ENCODE measurements around the gene CTRL.
A peak's percentile ranks its signal among the peaks of the same experiment; 100 is the strongest.
"Not testable (repeated sequence)": the region's sequence is repeated elsewhere in the genome, so short reads cannot be mapped to it uniquely, and the experiment has no call there.

CTRL gene

DNA sequence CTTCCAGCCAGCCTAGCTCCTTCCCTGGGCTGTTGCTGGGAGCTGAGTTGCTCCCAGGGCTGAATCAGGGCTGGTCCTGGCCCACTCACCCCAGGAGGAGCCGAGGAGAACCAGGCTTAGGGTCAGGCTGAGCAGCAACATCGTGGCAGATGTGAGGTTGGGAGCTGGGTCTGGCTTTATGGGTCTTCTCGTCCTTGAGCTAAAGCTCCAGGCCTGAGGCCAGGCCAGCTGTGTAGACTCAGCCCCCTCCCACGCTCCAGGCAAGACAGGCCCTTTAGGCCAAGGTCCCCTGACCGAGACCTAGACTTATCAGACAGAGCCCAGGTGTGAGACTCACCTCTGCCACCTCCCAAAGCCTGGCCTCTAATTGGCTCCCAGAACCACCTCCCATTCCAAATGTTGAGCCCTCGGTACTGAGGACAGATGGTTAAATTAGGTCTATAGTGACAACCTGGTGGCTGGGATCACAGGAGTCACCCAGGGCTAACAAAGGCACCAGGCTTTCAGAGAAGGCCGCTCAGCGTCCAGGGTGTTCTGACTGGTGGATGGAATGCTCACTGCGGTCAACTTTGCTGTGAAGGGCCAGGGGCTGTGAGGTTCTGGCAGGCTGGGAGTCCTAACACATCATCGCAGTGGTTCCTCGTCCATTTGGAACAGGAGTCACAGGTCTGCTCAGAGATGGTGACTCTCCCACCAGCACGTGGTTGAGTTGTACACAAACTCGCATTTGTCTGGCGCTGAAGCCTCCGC is at the start of gene CTRL:
TSS of gene CTRL (minus strand) at position 151 of the 750 bp plus-strand sequence. CDS start at position 141, 10 bp downstream.
- no peak for DNase-seq

DNA sequence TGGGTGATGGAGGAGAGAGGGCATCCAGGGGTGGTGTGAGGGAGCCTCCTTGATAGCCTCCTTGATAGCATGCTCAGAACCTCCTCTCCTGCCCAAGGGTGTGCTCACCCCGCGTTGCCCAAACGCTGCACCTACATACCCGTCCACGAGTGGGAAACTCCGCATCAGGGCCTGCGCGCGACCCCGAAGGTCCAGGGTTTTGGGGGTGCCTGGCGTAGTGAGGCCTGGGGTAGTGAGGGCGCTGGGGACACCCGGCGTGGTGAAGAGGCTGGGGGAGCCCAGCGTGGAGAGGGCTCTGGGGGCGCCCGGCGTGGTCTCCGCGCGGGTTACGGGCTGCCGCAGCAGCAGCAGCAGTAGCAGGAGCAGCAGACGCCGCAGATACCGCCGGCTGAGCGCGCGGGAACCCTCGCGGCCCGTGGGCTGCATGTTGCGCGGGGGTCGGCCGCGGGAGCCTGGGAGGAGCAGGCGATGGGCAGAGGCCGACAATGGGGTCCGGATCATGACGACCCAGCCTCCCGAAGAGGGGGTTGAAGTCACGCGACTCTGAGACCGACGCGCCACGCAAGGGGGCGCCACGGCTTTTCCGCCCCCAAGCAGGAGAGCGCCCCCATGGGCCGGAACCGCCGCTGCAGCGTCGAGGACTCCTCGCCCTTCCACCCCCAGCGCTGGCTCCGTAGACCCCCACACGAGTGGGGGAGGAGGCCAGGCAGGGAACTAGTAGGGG is 48.5 kb upstream of the CTRL start, which contains the start of gene DPEP3:
TSS of gene DPEP3 (minus strand) at position 545 of the 724 bp plus-strand sequence. CDS start at position 426, 119 bp downstream.
- no peak for DNase-seq

DNA sequence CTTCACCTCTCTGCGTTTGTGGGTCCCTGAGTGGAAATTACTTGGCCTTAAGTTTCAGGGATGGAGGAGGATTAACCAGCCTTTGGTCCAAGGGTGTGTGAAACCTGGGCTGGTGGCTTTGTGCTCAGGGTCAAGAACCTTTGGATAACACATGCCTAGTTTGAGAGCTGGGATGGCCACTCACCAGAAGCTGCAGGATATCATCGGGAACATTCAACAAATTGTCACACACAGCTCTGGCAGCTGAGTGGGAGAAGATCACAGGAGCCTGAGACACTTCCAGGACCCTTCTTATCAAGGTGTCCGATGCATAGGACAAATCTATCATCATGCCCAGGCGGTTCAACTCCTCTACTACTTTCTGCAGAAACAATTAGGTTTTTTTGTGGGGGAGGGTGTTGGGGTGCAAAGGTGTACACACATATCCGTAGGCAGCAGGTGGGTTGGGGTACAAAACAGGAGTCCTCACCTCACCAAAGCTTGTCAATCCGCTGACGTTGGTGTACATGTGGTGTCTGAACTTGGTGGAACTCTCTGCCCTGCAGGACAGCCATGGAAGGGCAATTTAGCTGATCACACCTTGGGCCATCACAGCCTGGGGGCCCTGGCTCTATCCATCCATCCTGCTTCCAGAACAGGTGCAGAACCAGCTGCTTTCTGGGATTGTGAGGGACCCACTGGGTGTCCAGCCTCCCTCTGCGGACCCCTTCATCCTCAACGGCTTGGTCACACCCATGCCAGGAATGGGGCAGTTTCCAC is 46.0 kb upstream of the CTRL start:
- no peak for DNase-seq

DNA sequence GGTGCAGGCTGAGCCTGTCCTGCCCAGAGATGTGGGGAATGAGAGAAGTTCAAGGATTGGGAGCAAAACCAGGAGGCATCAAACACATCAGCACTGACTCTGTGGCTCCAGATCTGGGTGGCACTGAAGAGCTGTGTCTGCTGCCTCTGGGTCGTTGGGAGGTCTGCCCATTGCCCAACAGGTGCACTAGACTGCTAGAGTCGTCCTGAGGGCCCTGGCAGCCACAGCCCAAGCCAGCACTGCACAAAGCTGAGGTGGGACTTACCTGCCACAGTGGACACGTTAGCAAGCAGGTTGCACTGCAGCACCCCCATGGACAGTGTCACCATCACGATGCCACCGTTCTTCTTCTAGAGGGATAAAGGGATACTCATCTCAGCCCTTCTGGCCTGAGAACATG is 45.3 kb upstream of the CTRL start:
- no peak for DNase-seq

DNA sequence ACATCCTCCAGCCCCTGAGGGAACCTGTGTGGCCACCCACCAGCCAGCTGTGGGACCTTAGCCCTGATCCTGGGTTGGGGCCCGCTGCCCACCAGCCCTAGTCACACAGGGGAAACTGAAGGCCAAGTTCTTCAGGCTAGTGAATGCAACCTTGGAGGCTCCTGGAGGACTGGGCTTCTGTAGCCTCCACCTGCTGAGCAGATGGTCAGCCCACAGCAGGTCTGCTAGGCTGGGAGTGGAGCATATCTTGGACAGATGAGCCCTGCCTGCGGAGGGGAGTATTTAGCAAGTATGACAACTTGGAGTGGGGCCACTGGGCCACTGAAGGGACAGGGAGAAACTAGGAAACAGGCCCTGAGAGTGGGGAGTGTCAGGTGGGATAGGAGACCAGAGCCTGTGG is 44.5 kb upstream of the CTRL start:
- no peak for DNase-seq

DNA sequence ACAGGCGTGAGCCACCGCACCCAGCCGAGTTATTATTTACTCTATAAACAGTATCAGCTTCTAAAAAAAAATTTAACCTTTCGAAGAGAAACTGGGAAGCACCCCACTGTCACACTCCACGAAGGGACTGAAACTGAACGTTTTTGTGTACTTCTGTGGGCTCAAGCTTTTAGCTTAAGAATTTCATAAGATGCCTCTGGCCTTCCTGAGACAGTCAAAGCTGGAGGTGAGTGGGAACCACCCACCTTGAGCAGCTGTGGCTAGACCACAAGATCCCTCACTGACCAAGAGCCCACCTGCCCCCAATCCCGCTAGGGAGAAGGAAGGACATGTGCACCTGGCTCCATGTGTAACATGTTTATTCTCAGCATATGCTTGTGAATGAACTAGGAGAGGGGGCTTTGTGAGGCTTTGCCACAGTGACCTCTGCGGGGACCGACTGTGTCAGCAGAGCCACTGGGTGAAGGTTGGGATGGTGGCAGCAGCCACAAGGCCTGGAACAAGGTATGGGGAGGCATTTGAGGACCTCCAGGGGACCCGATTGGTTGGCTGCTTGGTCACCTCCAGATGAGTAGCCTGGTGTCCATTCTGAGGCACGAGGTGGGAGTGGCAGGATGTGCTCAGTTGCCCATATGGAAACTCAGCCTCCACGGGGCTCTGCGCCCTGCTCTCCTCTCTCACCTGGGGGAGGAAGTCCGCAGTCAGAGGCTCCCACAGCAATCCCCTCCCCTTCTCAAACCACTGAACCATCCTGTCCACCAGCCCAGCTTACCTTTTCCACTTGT is 43.9 kb upstream of the CTRL start:
- no peak for DNase-seq

DNA sequence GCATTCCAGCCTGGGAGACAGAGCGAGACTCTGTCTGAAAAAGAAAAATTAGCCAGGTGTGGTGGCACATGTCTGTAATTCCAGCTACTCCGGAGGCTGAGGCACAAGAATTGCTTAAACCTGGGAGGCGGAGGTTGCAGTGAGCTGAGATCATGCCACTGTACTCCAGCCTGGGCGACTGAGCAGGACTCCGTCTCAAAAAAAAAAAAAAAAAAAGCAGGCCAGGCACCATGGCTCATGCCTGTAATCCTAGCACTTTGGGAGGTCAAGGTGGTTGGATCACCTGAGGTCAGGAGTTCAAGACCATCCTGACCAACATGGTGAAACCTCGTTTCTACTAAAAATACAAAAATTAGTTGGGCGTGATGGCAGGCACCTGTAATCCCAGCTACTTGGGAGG is 40.6 kb upstream of the CTRL start:
- DNase-seq = not testable (repeated sequence)

DNA sequence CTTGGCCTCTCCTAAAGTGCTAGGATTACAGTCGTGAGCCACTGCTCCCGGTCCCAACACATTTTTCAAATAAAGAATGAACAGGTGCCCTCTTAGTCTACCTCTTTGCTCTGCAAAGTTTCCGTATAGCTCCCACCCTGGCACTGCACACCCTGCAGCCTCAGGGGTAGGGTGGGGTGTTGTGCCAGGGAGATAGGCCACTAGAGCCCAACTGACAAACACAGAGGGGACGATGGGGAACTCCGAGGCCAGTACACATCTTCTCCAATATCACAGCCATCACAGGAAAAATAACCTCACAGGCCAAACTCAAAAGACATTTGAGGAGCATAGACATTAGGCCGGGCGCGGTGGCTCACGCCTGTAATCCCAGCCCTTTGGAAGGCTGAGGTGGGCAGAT is 39.4 kb upstream of the CTRL start:
- DNase-seq = no peak

DNA sequence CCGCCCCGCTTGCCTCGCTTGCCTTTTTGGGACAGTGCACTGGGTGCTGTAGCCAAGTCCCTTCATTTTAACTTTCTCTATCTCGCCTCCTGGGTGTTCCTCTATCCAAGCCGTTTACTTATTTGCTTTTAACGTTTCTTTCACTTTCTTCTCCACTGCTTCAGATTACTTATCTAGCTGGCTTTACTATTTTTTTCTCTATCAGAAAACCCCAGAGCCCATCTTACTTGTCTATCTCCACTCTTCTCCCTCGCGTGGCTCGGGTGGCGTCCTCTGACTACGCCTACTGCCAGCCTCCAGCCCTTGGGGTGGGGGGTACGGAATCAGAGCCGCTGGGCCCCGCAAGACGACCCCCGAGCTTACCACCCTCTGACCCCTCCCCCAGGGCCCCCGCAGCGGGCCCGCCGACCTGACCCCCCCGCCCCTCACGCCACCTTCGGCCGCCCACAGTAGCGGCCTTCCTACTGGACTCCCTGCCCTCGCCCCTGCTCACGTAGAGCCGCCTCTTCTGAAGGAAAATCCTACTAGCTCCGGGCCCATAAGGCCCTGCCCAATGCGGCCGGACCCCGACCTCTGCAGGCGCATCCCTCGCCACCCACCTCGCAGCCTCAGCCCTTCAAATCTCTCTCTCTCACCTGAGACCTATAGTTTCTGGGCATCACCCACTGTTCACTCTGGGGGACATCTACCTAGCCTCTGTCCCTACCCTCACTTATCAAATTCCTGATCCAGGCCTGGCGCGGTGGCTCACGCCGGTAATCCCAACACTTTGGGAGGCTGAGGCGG is 37.8 kb upstream of the CTRL start:
- DNase-seq = no peak

DNA sequence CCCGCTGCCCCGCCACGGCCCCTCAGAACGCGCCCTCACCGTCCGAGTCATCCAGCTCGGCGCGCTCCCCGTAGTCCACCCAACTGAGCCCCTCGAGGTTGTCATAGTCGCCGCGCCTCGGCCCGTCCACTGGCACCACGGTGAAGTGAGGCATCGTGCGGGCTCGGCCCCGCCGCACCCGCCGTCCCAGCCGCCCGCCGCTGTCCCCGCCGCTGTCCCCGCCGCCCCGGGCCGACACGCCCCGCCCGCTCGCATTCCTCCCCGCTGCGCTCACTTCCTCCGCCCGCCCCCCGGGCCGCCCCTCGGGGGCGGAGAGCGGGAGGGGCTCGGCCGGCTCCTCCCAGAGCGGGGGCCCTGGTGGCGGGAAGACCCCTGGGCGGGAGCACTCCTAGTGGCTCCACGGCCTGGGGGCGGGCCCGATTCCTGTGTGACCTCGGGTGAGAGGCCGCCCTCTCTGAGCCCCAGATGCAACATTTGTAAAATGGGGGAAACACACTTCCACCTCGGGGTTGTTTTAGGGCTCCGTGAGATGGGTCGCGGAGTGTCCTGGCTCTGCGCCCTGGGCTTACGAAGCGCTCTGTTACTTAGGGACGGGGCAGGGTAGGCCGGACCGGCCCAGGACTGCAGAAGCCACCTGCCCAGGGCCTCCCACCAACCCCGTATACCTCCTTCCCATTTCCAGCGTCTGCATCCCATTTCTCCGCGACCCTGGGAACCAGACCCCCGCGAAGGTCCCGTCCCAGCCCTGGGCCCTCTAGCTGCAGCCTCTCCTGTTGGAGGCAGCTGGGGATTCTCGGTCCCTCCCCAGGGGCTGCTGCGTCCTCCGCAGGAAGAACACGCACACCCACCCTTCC is 37.0 kb upstream of the CTRL start, which contains the start of gene SLC12A4:
TSS of gene SLC12A4 (minus strand) at position 238 of the 854 bp plus-strand sequence. CDS start at position 154, 84 bp downstream.
- peak in 1 of 2 experiments; percentile 30 for DNase-seq

DNA sequence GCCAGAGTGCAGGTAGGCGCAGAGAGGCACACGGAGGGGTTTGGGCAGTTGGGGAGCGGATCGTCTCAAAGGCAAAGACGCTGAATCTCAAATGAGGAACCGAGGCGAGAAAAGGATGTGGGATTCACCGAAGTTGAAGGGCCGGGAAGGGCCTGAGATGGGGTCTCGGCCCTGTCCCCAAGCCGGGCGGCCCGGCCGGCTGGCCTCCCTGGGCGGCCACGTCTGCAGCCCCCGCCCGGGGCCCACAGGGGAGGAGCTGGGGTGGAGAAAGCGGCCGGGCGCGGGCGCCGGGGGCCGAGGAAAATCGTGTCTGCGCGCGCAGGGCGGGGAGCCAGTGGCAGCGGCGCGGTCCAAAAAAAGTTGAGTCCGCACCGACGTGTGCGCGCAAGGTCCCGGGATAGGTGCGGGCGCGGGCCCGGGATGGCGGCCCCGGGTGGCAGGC is 36.3 kb upstream of the CTRL start:
- no peak for DNase-seq

DNA sequence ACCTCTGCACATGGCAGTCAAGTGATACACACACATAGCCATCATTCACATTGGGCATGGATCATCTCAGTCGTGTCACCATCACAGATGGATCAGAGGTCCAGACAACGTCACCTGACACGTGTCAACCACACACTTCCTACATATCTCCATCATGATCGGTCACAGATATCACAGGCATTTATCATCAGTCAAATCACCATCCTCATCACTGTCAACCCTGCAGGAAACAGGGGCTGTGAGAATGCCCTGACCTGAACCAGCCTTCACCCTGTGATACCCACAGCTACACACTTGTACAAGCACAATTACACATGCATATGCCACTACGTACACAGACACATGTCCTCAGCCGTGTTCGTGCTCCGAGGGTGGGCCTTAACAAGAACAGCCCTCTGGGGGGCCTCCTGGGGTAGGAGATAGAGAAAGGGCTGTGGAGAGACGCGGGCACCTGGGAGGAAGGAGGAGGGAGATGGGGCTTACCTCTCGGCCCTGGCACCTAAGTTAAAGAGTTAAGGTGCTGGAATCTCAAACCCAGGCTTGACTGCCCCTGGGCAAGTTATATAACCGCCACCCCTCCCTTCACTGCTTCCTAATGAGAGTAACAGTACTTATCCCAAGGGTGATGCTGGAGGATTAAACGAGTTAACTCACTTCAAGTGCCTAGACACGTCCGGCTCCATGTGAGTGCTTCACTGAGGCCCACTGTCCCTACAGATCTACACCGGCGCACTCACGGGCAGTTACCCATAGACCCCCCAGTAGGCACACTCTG is 35.7 kb upstream of the CTRL start:
- DNase-seq = no peak

DNA sequence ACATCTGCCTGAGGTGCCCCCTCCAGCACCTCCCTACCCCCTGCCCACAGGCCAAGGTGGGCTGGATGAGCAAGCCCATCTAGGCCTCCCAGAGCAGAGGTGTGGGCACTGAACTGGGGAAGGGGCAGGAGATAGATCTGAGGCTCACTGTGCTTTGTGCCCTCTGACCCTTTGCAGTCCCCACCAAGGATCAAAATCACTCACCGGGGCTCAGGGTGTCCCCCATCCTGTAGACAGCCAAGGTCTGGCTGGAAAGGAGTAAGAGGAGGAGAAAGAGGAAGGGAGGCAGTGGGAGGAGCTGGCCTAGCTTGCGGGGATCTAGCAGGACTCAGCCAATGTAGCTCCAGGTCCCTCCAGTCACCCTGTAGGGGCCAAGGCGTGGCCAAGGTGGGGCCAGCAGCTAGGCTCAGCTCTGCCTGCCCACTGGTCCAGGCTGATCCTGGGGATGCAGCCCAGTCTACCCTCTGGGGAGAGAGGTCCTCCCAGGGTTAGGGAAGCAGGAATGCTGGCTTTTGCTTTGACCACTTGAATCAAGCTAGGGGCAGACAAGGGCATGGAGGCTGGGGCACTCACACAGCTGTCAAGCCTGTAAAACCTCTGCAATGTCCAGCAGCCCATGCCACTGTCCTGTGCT is 35.0 kb upstream of the CTRL start:
- no peak for DNase-seq

DNA sequence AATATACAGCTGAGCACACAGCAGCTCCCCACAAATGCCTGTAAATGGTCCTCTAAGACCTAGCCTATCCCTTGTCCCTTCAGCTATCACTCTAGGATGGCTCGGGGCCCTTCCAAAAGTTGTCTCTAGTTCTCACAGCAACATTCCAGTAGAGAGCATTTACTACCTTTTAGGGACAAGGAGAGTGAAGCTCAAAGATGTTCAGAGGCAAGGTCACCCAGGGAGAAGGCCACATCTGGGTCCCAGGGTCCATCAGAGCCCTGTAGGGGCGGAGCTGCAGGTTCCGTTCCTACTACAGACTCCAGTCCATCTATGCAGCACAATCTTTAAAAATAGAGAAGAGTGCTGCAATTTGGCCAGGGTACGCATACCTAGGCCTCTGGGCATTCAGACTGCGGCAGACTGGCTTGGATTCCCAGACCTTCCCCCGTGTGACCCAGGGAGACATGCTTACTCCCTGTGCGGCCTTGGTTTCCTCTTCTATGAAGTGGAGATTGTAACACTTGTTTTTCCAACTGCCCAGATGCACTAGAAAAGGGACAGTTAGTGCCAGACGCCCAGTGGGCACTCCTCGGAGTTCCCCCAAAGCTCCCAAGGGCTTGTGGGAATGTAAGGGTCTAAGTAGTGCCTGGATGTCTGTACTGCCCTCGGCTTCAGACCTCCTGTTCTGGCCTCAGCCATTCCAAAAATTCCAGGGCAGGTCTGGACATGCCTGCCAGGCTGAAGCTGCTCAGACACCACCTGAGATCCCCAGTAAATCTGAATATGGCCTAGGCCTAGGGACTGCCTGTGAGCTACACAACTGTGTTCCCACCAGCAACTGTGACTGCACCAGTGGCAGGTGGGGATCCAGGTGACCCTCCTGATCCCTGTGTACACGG is 34.2 kb upstream of the CTRL start:
- no peak for DNase-seq

DNA sequence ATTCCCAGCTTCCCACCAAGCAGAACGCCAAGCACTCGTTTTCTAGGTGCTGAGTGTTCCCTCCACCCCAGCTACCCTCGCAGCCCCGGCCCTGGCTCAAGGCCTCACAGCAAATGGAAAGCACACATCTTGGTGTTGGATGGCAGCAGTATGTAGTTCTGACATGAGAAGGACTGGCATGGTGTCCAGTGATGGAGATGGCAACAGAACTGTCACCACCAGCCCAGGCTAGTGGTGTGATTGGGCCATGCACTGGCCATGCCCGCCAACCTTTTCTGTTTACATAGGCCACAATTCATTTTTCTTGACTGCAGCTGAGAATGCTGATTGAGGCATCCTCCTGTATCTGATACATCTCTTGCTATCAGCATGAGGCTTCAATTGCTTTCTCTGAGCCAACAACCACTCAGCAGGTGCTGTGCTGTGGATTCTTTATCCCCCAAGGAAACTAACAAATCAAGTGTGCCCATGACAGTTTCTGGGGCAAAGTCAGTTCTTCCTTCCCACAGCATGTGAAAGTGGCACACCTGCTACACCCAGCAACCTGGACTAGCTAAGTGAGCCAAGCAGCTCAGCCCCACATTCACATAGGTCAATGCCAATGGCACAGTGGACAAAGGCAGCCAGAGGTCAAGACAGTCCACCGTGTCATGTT is 32.9 kb upstream of the CTRL start:
- DNase-seq = no peak

DNA sequence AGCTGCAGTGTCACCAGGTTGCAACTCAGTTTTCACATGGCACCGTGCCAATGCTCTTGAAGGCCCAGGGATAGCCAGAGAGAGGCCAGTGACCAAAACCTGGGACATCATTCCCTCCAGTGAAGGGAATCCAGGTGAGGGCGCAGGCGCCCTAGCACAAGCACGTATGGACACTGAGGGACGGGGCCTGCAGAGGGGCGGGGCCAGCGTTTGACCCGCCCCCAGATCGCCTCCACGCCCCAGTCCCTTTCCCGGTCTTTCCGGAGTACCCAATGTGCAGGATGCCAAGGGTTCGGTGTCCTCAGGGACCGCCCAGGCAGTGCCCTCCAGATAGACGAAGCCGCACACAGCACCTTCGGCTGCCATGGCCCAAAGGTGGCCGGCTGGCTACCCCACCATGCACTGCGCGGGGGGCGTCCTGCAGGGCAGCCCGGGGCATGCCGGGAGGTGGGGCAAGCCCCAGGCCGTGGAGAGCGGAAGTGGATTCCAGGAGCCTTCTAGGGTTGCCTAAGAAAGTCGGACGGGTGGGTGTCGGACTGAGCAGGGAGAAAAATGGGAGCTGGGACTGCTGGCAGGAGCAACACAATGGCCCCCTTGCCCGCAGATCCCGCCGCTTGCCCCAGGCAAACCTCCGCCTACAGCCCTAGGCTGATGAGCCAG is 32.1 kb upstream of the CTRL start:
- DNase-seq = peak in 1 of 2 experiments; percentile 30

DNA sequence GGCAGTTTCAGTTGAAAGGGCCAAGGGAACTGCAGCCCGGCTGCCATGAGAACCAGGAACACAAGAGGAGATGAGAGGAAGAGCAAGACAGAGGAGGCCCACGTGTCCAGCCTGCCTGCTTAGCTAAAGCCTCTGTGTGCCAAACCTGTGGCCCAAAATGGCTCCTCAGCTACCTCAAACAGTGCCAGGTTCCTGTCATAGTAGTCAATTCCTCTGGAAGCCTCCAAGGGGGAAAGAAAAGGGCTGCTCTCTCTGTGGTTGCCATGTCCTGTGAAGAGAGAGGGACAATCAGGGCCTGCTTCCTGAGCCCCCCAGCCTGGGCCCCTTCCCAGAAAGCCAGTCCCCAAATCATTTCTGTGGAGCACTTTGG is 31.6 kb upstream of the CTRL start:
- DNase-seq = no peak
